ENCODE measurements around the gene SP7. TPM values are rescaled to one million over a fixed set of nuclear protein-coding genes. Genes with fewer than 3 reads are reported as not detected.

SP7 gene
- total RNA-seq, 1 experiment from 2014 or later: not detected

GRCh38 chr12:53338916-53339315 is 2.8 kb upstream of the SP7 start:
- no peaks in the 10 kb centered on the region for H3F3A ChIP-seq (ENCODE audit: insufficient read depth, low read depth)
- no peak for TF ChIP-seq EZH2 (IDR thresholded peaks at IDR 0.05; ENCODE audit: low read depth)
- TF ChIP-seq, protein P1, sequence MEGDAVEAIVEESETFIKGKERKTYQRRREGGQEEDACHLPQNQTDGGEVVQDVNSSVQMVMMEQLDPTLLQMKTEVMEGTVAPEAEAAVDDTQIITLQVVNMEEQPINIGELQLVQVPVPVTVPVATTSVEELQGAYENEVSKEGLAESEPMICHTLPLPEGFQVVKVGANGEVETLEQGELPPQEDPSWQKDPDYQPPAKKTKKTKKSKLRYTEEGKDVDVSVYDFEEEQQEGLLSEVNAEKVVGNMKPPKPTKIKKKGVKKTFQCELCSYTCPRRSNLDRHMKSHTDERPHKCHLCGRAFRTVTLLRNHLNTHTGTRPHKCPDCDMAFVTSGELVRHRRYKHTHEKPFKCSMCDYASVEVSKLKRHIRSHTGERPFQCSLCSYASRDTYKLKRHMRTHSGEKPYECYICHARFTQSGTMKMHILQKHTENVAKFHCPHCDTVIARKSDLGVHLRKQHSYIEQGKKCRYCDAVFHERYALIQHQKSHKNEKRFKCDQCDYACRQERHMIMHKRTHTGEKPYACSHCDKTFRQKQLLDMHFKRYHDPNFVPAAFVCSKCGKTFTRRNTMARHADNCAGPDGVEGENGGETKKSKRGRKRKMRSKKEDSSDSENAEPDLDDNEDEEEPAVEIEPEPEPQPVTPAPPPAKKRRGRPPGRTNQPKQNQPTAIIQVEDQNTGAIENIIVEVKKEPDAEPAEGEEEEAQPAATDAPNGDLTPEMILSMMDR (conservative IDR thresholded peaks at IDR 0.05): no peak
- H3K27me3 ChIP-seq (ENCODE audit: insufficient read depth, low read depth): peaks cover 49% of the 10 kb centered on the region
- no peak for DNase-seq
- CTCF ChIA-PET: no interaction called here
- no peaks in the 10 kb centered on the region for H3K4me1 ChIP-seq (replicated peaks; ENCODE audit: insufficient read depth)
- no peaks in the 10 kb centered on the region for H3K9me2 ChIP-seq (ENCODE audit: insufficient read depth)
- H3K9me3 ChIP-seq (ENCODE audit: insufficient read depth, low read depth): no peaks in the 10 kb centered on the region
- no peak overlapping the region for H2AFZ ChIP-seq
- BruUV-seq (replicated peaks): no TSS peak
- no peaks in the 10 kb centered on the region for H3K79me2 ChIP-seq (ENCODE audit: low read depth)
- H3K36me3 ChIP-seq (ENCODE audit: low read depth): no peaks in the 10 kb centered on the region
- H4K20me1 ChIP-seq (ENCODE audit: insufficient read depth): no peaks in the 10 kb centered on the region
- H3K4me3 ChIP-seq: no peak overlapping the region
- no peak overlapping the region for H3K4me2 ChIP-seq
- no peak overlapping the region for H3K27ac ChIP-seq
- intact Hi-C loops (cut with micrococcal nuclease; ENCODE audit: unreplicated experiment): no loop called here
- POLR2A ChIA-PET (ENCODE audit: unreplicated experiment): no interaction called here

DNA sequence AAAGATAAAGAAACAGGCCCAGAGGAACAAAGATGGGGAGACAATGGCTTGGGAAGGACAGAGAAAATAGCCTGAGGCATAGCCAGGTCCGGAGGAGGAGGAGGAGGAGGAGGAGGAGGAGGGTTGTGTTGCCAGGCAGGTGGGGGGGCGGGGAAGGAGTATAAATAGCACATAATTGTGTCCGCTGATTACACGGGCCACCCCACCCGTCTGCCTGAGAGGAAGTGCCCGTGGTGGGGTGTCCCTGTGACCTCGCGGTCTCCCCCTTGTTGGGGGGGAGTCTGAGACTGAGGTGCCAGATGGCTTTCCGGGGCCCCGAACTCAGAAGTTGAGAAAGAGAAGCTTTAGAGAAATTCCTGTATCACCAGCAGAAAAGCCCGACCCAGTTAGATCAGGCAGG is 1.9 kb upstream of the SP7 start:
- TF ChIP-seq EZH2 (IDR thresholded peaks at IDR 0.05; ENCODE audit: low read depth): no peak
- TF ChIP-seq, protein P1 (conservative IDR thresholded peaks at IDR 0.05): no peak
- H3F3A ChIP-seq (ENCODE audit: insufficient read depth, low read depth): no peaks in the 10 kb centered on the region
- H3K79me2 ChIP-seq (ENCODE audit: low read depth): no peaks in the 10 kb centered on the region
- ChIA-PET CTCF (no interaction called here), POLR2A (ENCODE audit: unreplicated experiment) (no interaction called here)
- H3K4me3 ChIP-seq: no peak overlapping the region
- no peaks in the 10 kb centered on the region for H3K9me3 ChIP-seq (ENCODE audit: insufficient read depth, low read depth)
- no peaks in the 10 kb centered on the region for H4K20me1 ChIP-seq (ENCODE audit: insufficient read depth)
- intact Hi-C loops (cut with micrococcal nuclease; ENCODE audit: unreplicated experiment): no loop called here
- no peaks in the 10 kb centered on the region for H3K4me1 ChIP-seq (replicated peaks; ENCODE audit: insufficient read depth)
- no peak overlapping the region for H3K4me2 ChIP-seq
- H3K27ac ChIP-seq: no peak overlapping the region
- H3K9me2 ChIP-seq (ENCODE audit: insufficient read depth): no peaks in the 10 kb centered on the region
- DNase-seq: no peak
- H3K27me3 ChIP-seq (ENCODE audit: insufficient read depth, low read depth): peaks cover 52% of the 10 kb centered on the region
- no peaks in the 10 kb centered on the region for H3K36me3 ChIP-seq (ENCODE audit: low read depth)
- H2AFZ ChIP-seq: no peak overlapping the region
- no TSS peak for BruUV-seq (replicated peaks)

- Histone ChIP-seq H3K27ac (no peak overlapping the region), H2AFZ (no peak overlapping the region), H3K36me3 (ENCODE audit: low read depth) (no peaks in the 10 kb centered on the region), H3K9me2 (ENCODE audit: insufficient read depth) (no peaks in the 10 kb centered on the region), H3K4me2 (no peak overlapping the region), H4K20me1 (ENCODE audit: insufficient read depth) (no peaks in the 10 kb centered on the region), H3K79me2 (ENCODE audit: low read depth) (no peaks in the 10 kb centered on the region), H3K27me3 (ENCODE audit: insufficient read depth, low read depth) (peaks cover 43% of the 10 kb centered on the region), H3F3A (ENCODE audit: insufficient read depth, low read depth) (no peaks in the 10 kb centered on the region), H3K4me3 (no peak overlapping the region), H3K9me3 (ENCODE audit: insufficient read depth, low read depth) (no peaks in the 10 kb centered on the region), H3K4me1 (replicated peaks; ENCODE audit: insufficient read depth) (no peaks in the 10 kb centered on the region)
- TF ChIP-seq, protein P1 (conservative IDR thresholded peaks at IDR 0.05): no peak
- TF ChIP-seq EZH2 (IDR thresholded peaks at IDR 0.05; ENCODE audit: low read depth): no peak
- BruUV-seq (replicated peaks): no TSS peak
- ChIA-PET POLR2A (ENCODE audit: unreplicated experiment) (no interaction called here), CTCF (no interaction called here)
- no peak for DNase-seq
- intact Hi-C loops (cut with micrococcal nuclease; ENCODE audit: unreplicated experiment): no loop called here
Measured at GRCh38 chr12:53334822-53335221, 1.3 kb downstream of the SP7 start.

Measured in PC-9 (cell line).